CD14-positive monocyte (primary cell): ENCODE measurements around the gene GTF3C2. TPM values are rescaled to one million over a fixed set of nuclear protein-coding genes. Genes with fewer than 3 reads are reported as not detected.
A peak's percentile ranks its signal among the peaks of the same experiment; 100 is the strongest.

Source experiments
- DNase-seq, 3 donors: peaks; one replicate each; pipeline ENCODE4 v3.0.0-alpha.2; 2011 to 2022
- H2AFZ ChIP-seq: 2 replicates; pipeline ENCODE4 v1.6.0; 2012; ENCODE audit warnings: mild to moderate bottlenecking, low read depth, low read length, inconsistent platforms; ENCODE audit not compliant: insufficient read depth, poor library complexity, severe bottlenecking
- H3K27ac ChIP-seq, 2 donors: 1 replicate in 1 of 2; 2 replicates in 1 of 2; pipeline ENCODE4 v1.5.1; 2012 to 2013; ENCODE audit warnings: low read length in 2 of 2, control low read depth in 1 of 2, inconsistent platforms in 1 of 2, low read depth in 1 of 2, mild to moderate bottlenecking in 1 of 2
- H3K27me3 ChIP-seq, 2 donors: one replicate each; pipeline versions ENCODE4 v1.6.0 to v1.6.1; 2011 to 2013; ENCODE audit warnings: low read length in 2 of 2; ENCODE audit not compliant: control insufficient read depth in 2 of 2, insufficient read depth in 2 of 2
- H3K36me3 ChIP-seq, 2 donors: replicated peaks in 1 of 2; 1 replicate in 1 of 2; 2 replicates in 1 of 2; pipeline versions ENCODE4 v1.5.1 to v1.6.1; 2012 to 2013; ENCODE audit warnings: low read length in 2 of 2, control low read depth in 1 of 2, inconsistent platforms in 1 of 2, mild to moderate bottlenecking in 1 of 2; ENCODE audit not compliant: insufficient read depth in 2 of 2, control insufficient read depth in 1 of 2
- H3K4me1 ChIP-seq, 2 donors: 1 replicate in 1 of 2; 2 replicates in 1 of 2; pipeline versions ENCODE4 v1.5.1 to v1.6.1; 2012 to 2013; ENCODE audit warnings: low read length in 2 of 2, control low read depth in 1 of 2, inconsistent platforms in 1 of 2, mild to moderate bottlenecking in 1 of 2, moderate library complexity in 1 of 2; ENCODE audit not compliant: insufficient read depth in 2 of 2, control insufficient read depth in 1 of 2
- H3K4me2 ChIP-seq: replicated peaks from 2 replicates; pipeline ENCODE3; 2012; ENCODE audit warnings: low read length, moderate library complexity, mild to moderate bottlenecking; ENCODE audit not compliant: poor library complexity, severe bottlenecking; ENCODE audit errors: extremely low read depth
- H3K4me3 ChIP-seq, 3 experiments: fragments of 200-600 bp in 1 of 3; sonication (generic) in 1 of 3; replicated peaks in 1 of 3; 1 replicate in 2 of 3; 2 replicates in 1 of 3; pipeline ENCODE4 v1.5.1; 2011 to 2013; ENCODE audit warnings: low read length in 3 of 3, mild to moderate bottlenecking in 3 of 3, control low read depth in 2 of 3, low read depth in 2 of 3, inconsistent platforms in 1 of 3, moderate library complexity in 1 of 3
- H3K79me2 ChIP-seq: 2 replicates; pipeline ENCODE4 v1.6.0; 2012; ENCODE audit warnings: mild to moderate bottlenecking, control low read depth, inconsistent platforms, low read length, moderate library complexity; ENCODE audit not compliant: insufficient read depth
- H3K9ac ChIP-seq: 2 replicates; pipeline ENCODE4 v1.6.0; 2017; ENCODE audit warnings: low read length, mild to moderate bottlenecking; ENCODE audit not compliant: insufficient read depth, poor library complexity, severe bottlenecking
- H3K9me3 ChIP-seq, 2 donors: replicated peaks in 1 of 2; 1 replicate in 1 of 2; 2 replicates in 1 of 2; pipeline versions ENCODE4 v1.5.1 to v1.6.1; 2012 to 2013; ENCODE audit warnings: low read length in 2 of 2, control low read depth in 1 of 2; ENCODE audit not compliant: control insufficient read depth in 1 of 2, insufficient read depth in 1 of 2
- H4K20me1 ChIP-seq: 2 replicates; pipeline ENCODE4 v1.6.0; 2012; ENCODE audit warnings: mild to moderate bottlenecking, low read length, control low read depth, moderate library complexity; ENCODE audit not compliant: insufficient read depth
- H3K27ac Mint-ChIP-seq, 7 donors: one replicate each; pipeline ENCODE4 v1.8.0; 2020; ENCODE audit warnings: mild to moderate bottlenecking in 7 of 7, mixed read lengths in 7 of 7, moderate library complexity in 6 of 7, inconsistent platforms in 2 of 7
- H3K27me3 Mint-ChIP-seq, 3 donors: one replicate each; pipeline ENCODE4 v1.8.0; 2021 to 2022; ENCODE audit warnings: low read depth in 3 of 3, mild to moderate bottlenecking in 3 of 3, mixed read lengths in 3 of 3, moderate library complexity in 3 of 3, inconsistent platforms in 1 of 3
- H3K36me3 Mint-ChIP-seq, 2 donors: one replicate each; pipeline ENCODE4 v1.8.0; 2020; ENCODE audit warnings: mixed read lengths in 2 of 2, inconsistent platforms in 1 of 2, mild to moderate bottlenecking in 1 of 2
- H3K4me1 Mint-ChIP-seq: one replicate; pipeline ENCODE4 v1.8.0; 2020; ENCODE audit warnings: mild to moderate bottlenecking, mixed read lengths
- H3K4me3 Mint-ChIP-seq, 2 donors: one replicate each; pipeline ENCODE4 v1.8.0; 2020; ENCODE audit warnings: mild to moderate bottlenecking in 2 of 2, mixed read lengths in 2 of 2, moderate library complexity in 1 of 2
- H3K9me3 Mint-ChIP-seq, 7 donors: one replicate each; pipeline ENCODE4 v1.8.0; 2020 to 2022; ENCODE audit warnings: mixed read lengths in 7 of 7, mild to moderate bottlenecking in 6 of 7, moderate library complexity in 6 of 7, inconsistent platforms in 2 of 7
- CTCF ChIP-seq: fragments of 200-600 bp; IDR thresholded peaks from one replicate; pipeline ENCODE4 v1.8.0; 2022; ENCODE audit warnings: antibody characterized with exemption, mild to moderate bottlenecking
- WGBS: methylation state at CpG from one replicate; pipeline ENCODE4 v1.1.5; 2013; ENCODE audit warnings: missing lambda C conversion rate; ENCODE audit not compliant: insufficient coverage; 5-methylcytosine and 5-hydroxymethylcytosine counted together
- intact Hi-C, 2 donors: fragments of 100-400 bp; cut with micrococcal nuclease; formaldehyde crosslinking; loops; one replicate each; pipeline versions ENCODE4 v1.15.0 to v1.15.1; 2023
- polyA plus RNA-seq, 3 donors: library from polyadenylated mRNA; depleted of rRNA in 1 of 3; unstranded in 2 of 3; stranded (reverse) in 1 of 3; fragments of 300-500 nt in 2 of 3; fragments of >200 nt in 1 of 3; fragmentation: Illumina TruSeq in 2 of 3; gene quantifications; 1 replicate in 2 of 3; 2 replicates in 1 of 3; pipeline ENCODE4 v1.2.3, GENCODE V29; 2012 to 2021

The GTF3C2 gene
- polyA plus RNA-seq, 3 donors, result 34.4 to 70.8 (median 41.7) TPM

GRCh38 chr2:27370816-27371620 is 14.5 kb upstream of the GTF3C2 start:
- Mint-ChIP-seq H3K4me3 (peak overlapping the region; percentile 98 to 99), H3K27me3 (no peaks in the 10 kb centered on the region), H3K9me3 (no peaks in the 10 kb centered on the region), H3K27ac (peak overlapping the region; percentile 98 to 99 (median 99)), H3K4me1 (peaks cover 36% of the 10 kb centered on the region), H3K36me3 (peaks cover 61 to 65% of the 10 kb centered on the region in 2 donors)
- intact Hi-C loops, result loop anchor here (1.0 to 10.0 kb wide), 6 partner anchors 9 to 124 kb away; partner anchors contain the start of genes GTF3C2 (in 2 of the 2), NRBP1 (in 2 of the 2), PPM1G (in 2 of the 2) and ZNF513 (in 2 of the 2)
- H3K9me3 ChIP-seq, result no peaks in the 10 kb centered on the region
- peak overlapping the region; percentile 84 for H3K4me2 ChIP-seq
- WGBS, result under 1% methylated on average over 46 of the region's 46 CpGs
- peaks cover 21% of the 10 kb centered on the region for H4K20me1 ChIP-seq
- H3K36me3 ChIP-seq, result peaks cover 59 to 67% of the 10 kb centered on the region in 2 donors
- H3K9ac ChIP-seq, result peak overlapping the region; percentile 96
- no peak for TF ChIP-seq CTCF
- peak overlapping the region; percentile 74 to 96 (median 83) for H3K4me3 ChIP-seq
- H3K4me1 ChIP-seq, result peaks cover 32 to 36% of the 10 kb centered on the region in 2 donors
- H3K27ac ChIP-seq, result peak overlapping the region; percentile 93 to 96
- peak overlapping the region; percentile 96 for H2AFZ ChIP-seq
- peaks cover 71% of the 10 kb centered on the region for H3K79me2 ChIP-seq
- H3K27me3 ChIP-seq, result no peaks in the 10 kb centered on the region
- peak; percentile 86 to 94 (median 89) for DNase-seq

GRCh38 chr2:27370026-27370815 is 13.7 kb upstream of the GTF3C2 start, which contains the start of the genes EIF2B4 and SNX17:
Gene EIF2B4, minus strand, starts transcription at chr2:27370338. Its CDS starts 24 bp downstream, at chr2:27370314.
Gene SNX17, plus strand, starts transcription at chr2:27370616. Its CDS starts 128 bp downstream, at chr2:27370744.
- Histone ChIP-seq H3K4me2 (peak within 1 kb of the TSS; percentile 84), H3K9ac (peak within 1 kb of the TSS; percentile 96), H3K4me1 (peaks cover 32 to 36% of the 10 kb centered on the region in 2 donors), H4K20me1 (peaks cover 13% of the 10 kb centered on the region), H3K36me3 (peaks cover 57 to 67% of the 10 kb centered on the region in 2 donors), H3K9me3 (no peaks in the 10 kb centered on the region), H3K79me2 (peaks cover 63% of the 10 kb centered on the region), H2AFZ (peak within 1 kb of the TSS; percentile 96), H3K4me3 (peak within 1 kb of the TSS; percentile 74 to 96 (median 83)), H3K27ac (peak within 1 kb of the TSS; percentile 93 to 96), H3K27me3 (no peaks in the 10 kb centered on the region)
- Mint-ChIP-seq H3K27ac (peak within 1 kb of the TSS; percentile 98 to 99 (median 99)), H3K9me3 (no peaks in the 10 kb centered on the region), H3K4me1 (peaks cover 36% of the 10 kb centered on the region), H3K27me3 (no peaks in the 10 kb centered on the region), H3K4me3 (peak within 1 kb of the TSS; percentile 98 to 99), H3K36me3 (peaks cover 58 to 65% of the 10 kb centered on the region in 2 donors)
- 0% methylated on average over 85 of the region's 85 CpGs for WGBS
- intact Hi-C loops, result loop anchor here (1.0 to 10.0 kb wide), 6 partner anchors 10 to 125 kb away; partner anchors contain the start of genes GTF3C2 (in 2 of the 2), NRBP1 (in 2 of the 2), PPM1G (in 2 of the 2) and FNDC4 (in 1 of the 2)
- peak; percentile 75 for TF ChIP-seq CTCF
- peak; percentile 98 to 99 (median 99) for DNase-seq
